Measurements from ENCODE around the gene PCCB.
"Not testable (repeated sequence)": the region's sequence is repeated elsewhere in the genome, so short reads cannot be mapped to it uniquely, and the experiment has no call there.

The PCCB gene

GRCh38 chr3:136329593-136329992, 79.5 kb downstream of the PCCB start:
- no peak for DNase-seq (ENCODE audit: low spot score)

- DNase-seq (ENCODE audit: low spot score), result no peak
Measured at GRCh38 chr3:136330900-136331299, 80.8 kb downstream of the PCCB start.

GRCh38 chr3:136332302-136332701, 82.2 kb downstream of the PCCB start:
- no peak for DNase-seq (ENCODE audit: low spot score)

- peak; percentile 61 for DNase-seq (ENCODE audit: low spot score)
Measured at GRCh38 chr3:136332776-136333175, 82.6 kb downstream of the PCCB start.

GRCh38 chr3:136334209-136334608, 84.1 kb downstream of the PCCB start:
- DNase-seq (ENCODE audit: low spot score), result no peak

GRCh38 chr3:136334726-136335125, 84.6 kb downstream of the PCCB start:
- not testable (repeated sequence) for DNase-seq (ENCODE audit: low spot score)

GRCh38 chr3:136336329-136337100, 86.4 kb downstream of the PCCB start:
- DNase-seq (ENCODE audit: low spot score), result peak; percentile 57

- no peak for DNase-seq (ENCODE audit: low spot score)
Measured at GRCh38 chr3:136343446-136343845, 93.3 kb downstream of the PCCB start.

- DNase-seq (ENCODE audit: low spot score), result peak; percentile 70
Measured at GRCh38 chr3:136343873-136344555, 93.9 kb downstream of the PCCB start.

GRCh38 chr3:136346486-136346885, 96.3 kb downstream of the PCCB start:
- no peak for DNase-seq (ENCODE audit: low spot score)

GRCh38 chr3:136350132-136350531, 100.0 kb downstream of the PCCB start:
- peak; percentile 72 for DNase-seq (ENCODE audit: low spot score)

GRCh38 chr3:136350557-136350956, 100.4 kb downstream of the PCCB start:
- DNase-seq (ENCODE audit: low spot score), result peak; percentile 41

GRCh38 chr3:136351351-136351750, 101.2 kb downstream of the PCCB start:
- DNase-seq (ENCODE audit: low spot score), result no peak

- DNase-seq (ENCODE audit: low spot score), result no peak
Measured at GRCh38 chr3:136351905-136352304, 101.8 kb downstream of the PCCB start.

GRCh38 chr3:136353461-136353860, 103.3 kb downstream of the PCCB start:
- DNase-seq (ENCODE audit: low spot score), result no peak

GRCh38 chr3:136366289-136366688, 116.1 kb downstream of the PCCB start:
- no peak for DNase-seq (ENCODE audit: low spot score)

- not testable (repeated sequence) for DNase-seq (ENCODE audit: low spot score)
Measured at GRCh38 chr3:136375800-136376199, 125.7 kb downstream of the PCCB start.

GRCh38 chr3:136377508-136377907, 127.4 kb downstream of the PCCB start:
- DNase-seq (ENCODE audit: low spot score), result no peak

GRCh38 chr3:136378011-136378410, 127.9 kb downstream of the PCCB start:
- DNase-seq (ENCODE audit: low spot score), result no peak
